GM12891 (cell line): ENCODE results near the gene IGFBPL1. TPM values are rescaled to one million over a fixed set of nuclear protein-coding genes. Genes with fewer than 3 reads are reported as not detected.
"Not testable (repeated sequence)": the region's sequence is repeated elsewhere in the genome, so short reads cannot be mapped to it uniquely, and the experiment has no call there.

Source experiments
- DNase-seq: peaks from one replicate; pipeline ENCODE4 v3.0.0; 2011; ENCODE audit warnings: low spot score; ENCODE audit not compliant: insufficient read length
- FAIRE-seq: peaks from 2 replicates; lab custom pipeline; 2011; peaks lifted over from hg19 to GRCh38; lab: Jason Lieb, UNC
- PAX5 ChIP-seq: IDR thresholded peaks from 2 replicates; pipeline ENCODE4 v1.6.1; 2011; ENCODE audit warnings: low read length, moderate library complexity, mild to moderate bottlenecking; ENCODE audit not compliant: insufficient read depth, severe bottlenecking
- POLR2A ChIP-seq: IDR thresholded peaks from 2 replicates; pipeline ENCODE4 v1.6.1; 2011; ENCODE audit warnings: low read depth, low read length, control low read depth
- POLR2AphosphoS5 ChIP-seq: IDR thresholded peaks from 2 replicates; pipeline ENCODE4 v1.6.1; 2011; ENCODE audit warnings: low read depth, low read length, control low read depth
- POU2F2 ChIP-seq: IDR thresholded peaks from 2 replicates; pipeline ENCODE4 v1.6.1; 2011; ENCODE audit warnings: low read depth, mild to moderate bottlenecking, control low read depth, low read length, moderate library complexity
- SPI1 ChIP-seq: IDR thresholded peaks from 2 replicates; pipeline ENCODE4 v1.6.1; 2011; ENCODE audit warnings: low read depth, low read length, control low read depth
- TAF1 ChIP-seq: IDR thresholded peaks from 2 replicates; pipeline ENCODE4 v1.6.1; 2011; ENCODE audit warnings: low read depth, low read length, control low read depth
- polyA plus RNA-seq: library from polyadenylated mRNA; unstranded; fragments of >200 nt; gene quantifications from one replicate; pipeline ENCODE4 v1.2.1, GENCODE V29; 2012; ENCODE audit warnings: low read depth, missing spikeins, inconsistent platforms; ENCODE audit not compliant: missing spikeins

The IGFBPL1 gene
- not detected for polyA plus RNA-seq

- TF ChIP-seq TAF1 (no peak), POLR2AphosphoS5 (no peak), SPI1 (no peak), POLR2A (no peak), PAX5 (no peak), POU2F2 (no peak)
- peak; percentile 36 for DNase-seq
- no peak for FAIRE-seq
These were observed at the start of gene IGFBPL1 for GRCh38 chr9:38423973-38424843. TSS of gene IGFBPL1 (minus strand) at chr9:38424454. CDS start at chr9:38424424, 30 bp downstream.

- FAIRE-seq, DNase-seq: not testable (repeated sequence)
These were observed 48.5 kb upstream of the IGFBPL1 start for GRCh38 chr9:38472583-38473249.

DNA sequence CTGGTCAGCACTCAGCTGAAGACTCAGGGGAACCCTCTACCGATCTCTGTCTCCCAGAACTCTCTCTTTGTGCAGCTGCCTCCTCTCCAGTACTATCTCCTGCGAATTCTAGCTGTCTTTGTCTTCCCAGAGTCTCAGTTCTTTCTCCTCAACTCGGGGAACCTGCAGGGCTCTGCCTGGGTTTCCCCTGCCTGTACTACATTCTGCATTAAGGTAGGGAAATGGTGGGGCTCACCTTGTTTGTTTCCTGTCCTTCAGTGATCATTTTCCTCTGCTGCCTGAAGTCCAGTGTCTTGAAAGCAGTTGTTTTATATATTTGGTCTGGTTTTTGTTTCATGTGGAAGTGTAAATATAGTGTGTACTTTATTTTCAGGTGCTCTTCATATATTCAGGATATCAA is 43.1 kb upstream of the IGFBPL1 start:
- no peak for TF ChIP-seq TAF1
- no peak for TF ChIP-seq PAX5
- no peak for FAIRE-seq
- no peak for DNase-seq

GRCh38 chr9:38453835-38454234 is 29.6 kb upstream of the IGFBPL1 start:
- FAIRE-seq (no peak), DNase-seq (no peak)
- TF ChIP-seq SPI1 (no peak), POLR2AphosphoS5 (no peak), TAF1 (no peak), PAX5 (no peak), POU2F2 (no peak), POLR2A (no peak)

DNA sequence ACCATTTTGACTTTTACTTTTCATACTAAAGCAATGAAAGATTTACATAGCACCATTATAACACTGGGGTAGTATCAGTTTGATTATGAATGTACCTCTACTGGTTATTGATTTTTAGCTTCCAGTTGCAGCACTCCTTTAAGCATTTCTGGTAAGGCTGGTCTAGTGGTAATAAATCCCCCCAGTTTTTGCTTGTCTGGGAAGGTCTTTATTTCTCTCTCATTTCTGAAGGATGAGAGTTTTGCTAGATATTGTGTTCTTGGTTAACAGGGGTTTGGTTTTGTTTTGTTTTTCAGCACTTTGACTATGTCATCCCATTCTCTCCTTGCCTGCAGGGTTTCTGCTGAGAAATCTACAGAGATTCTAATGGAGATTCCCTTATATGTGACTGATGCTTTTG is 26.9 kb upstream of the IGFBPL1 start:
- FAIRE-seq = no peak
- TF ChIP-seq TAF1 (no peak), POLR2AphosphoS5 (no peak), POU2F2 (no peak), POLR2A (no peak), PAX5 (no peak), SPI1 (no peak)
- no peak for DNase-seq

DNA sequence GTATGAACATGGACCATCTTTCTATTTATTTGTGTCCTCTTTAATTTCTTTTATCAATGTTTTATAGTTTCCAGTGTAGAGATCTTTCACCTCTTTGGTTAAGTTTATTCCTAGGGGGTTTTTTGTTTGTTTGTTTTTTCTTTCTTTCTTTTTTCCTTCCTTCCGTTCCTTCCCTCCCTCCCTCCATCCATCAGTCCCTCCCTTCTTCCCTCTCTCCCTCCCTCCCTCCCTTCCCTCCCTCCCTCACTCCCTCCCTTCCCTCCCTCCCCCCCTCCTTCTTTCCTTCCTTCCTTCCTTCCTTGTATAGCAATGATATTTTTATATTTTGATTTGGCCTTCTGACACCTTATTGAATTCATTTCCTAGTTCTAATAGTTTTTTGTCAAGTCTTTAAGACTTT is 23.4 kb upstream of the IGFBPL1 start:
- FAIRE-seq (no peak), DNase-seq (no peak)
- TF ChIP-seq POU2F2 = no peak

GRCh38 chr9:38445154-38446043 is 21.1 kb upstream of the IGFBPL1 start:
- no peak for DNase-seq
- no peak for TF ChIP-seq POLR2AphosphoS5
- peak; percentile 93 for TF ChIP-seq SPI1
- no peak for TF ChIP-seq POU2F2
- no peak for TF ChIP-seq PAX5
- TF ChIP-seq POLR2A = no peak
- no peak for TF ChIP-seq TAF1
- FAIRE-seq = no peak

DNA sequence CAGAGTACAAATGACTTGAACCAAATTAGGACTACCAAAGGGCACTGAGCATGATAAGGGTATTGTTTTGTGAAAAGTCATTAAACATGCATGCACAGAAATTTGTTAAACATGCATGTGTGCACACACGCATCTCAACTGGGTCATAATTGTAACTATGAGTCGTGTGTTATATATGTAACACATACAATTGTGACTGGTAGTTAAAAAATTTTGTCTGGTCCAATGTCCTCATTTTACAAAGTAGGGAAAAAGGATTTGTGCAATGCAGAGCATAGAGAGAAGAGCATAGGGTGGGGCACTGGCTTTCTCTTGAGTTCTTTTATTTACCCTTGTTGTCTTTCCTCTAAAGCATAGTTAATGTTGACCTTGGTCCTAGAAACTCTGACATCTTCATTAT is 19.3 kb upstream of the IGFBPL1 start:
- FAIRE-seq = no peak
- TF ChIP-seq PAX5 (no peak), POLR2AphosphoS5 (no peak), POLR2A (no peak), SPI1 (no peak)
- DNase-seq = no peak

GRCh38 chr9:38443181-38443580 is 18.9 kb upstream of the IGFBPL1 start:
- no peak for DNase-seq
- no peak for FAIRE-seq
- no peak for TF ChIP-seq POU2F2
- no peak for TF ChIP-seq PAX5
- TF ChIP-seq POLR2AphosphoS5 = no peak
- no peak for TF ChIP-seq SPI1
- no peak for TF ChIP-seq TAF1
- no peak for TF ChIP-seq POLR2A
